Measurements from ENCODE around the gene GUCA2B. TPM values are rescaled to one million over a fixed set of nuclear protein-coding genes. Genes with fewer than 3 reads are reported as not detected.

The GUCA2B gene
- total and polyA plus RNA-seq, 4 donors = 1.7 to 3.3 TPM; not detected in 2

GRCh38 chr1:42178249-42178648 lies 25.0 kb downstream of the GUCA2B start:
- Histone ChIP-seq H3K9ac (ENCODE audit: low read depth in 1 of 2, low read length in 2 of 2) (no peak overlapping the region), H3K4me3 (ENCODE audit: low read depth in 1 of 3, low read length in 3 of 3) (no peak overlapping the region), H3K36me3 (ENCODE audit: control insufficient read depth in 4 of 4, insufficient read depth in 3 of 4, low read depth in 1 of 4, low read length in 3 of 4) (peaks cover 0 to 14% (median 4%) of the 10 kb centered on the region in 4 donors), H3K4me1 (ENCODE audit: control insufficient read depth in 4 of 4, insufficient read depth in 4 of 4, low read length in 3 of 4) (peaks cover 3 to 18% (median 11%) of the 10 kb centered on the region in 4 donors), H3K27ac (ENCODE audit: low read depth in 1 of 2, low read length in 2 of 2) (no peak overlapping the region), H3K27me3 (ENCODE audit: control insufficient read depth in 4 of 4, insufficient read depth in 4 of 4, low read length in 3 of 4) (no peaks in the 10 kb centered on the region), H3K9me3 (ENCODE audit: control insufficient read depth in 4 of 4, low read length in 3 of 4) (no peaks in the 10 kb centered on the region)
- DNase-seq (ENCODE audit: low spot score) = no peak
- 80% methylated on average over 3 of the region's 3 CpGs for WGBS
- no peak for TF ChIP-seq ZBTB33 (IDR thresholded peaks at IDR 0.05)
- no peak for TF ChIP-seq FOXA1 (IDR thresholded peaks at IDR 0.05)
- TF ChIP-seq SP1 (IDR thresholded peaks at IDR 0.05) = no peak
- no peak for TF ChIP-seq TAF1 (conservative IDR thresholded peaks at IDR 0.05)
- TF ChIP-seq GABPA (IDR thresholded peaks at IDR 0.05 in 1 of 2, conservative IDR thresholded peaks at IDR 0.05 in 1 of 2) = no peak
- TF ChIP-seq EGR1 (IDR thresholded peaks at IDR 0.05; ENCODE audit: low read depth in 2 of 2) = no peak
- no peak for TF ChIP-seq RAD21 (IDR thresholded peaks at IDR 0.05)
- TF ChIP-seq HNF4G (IDR thresholded peaks at IDR 0.05) = no peak
- no peak for TF ChIP-seq NR2F2 (IDR thresholded peaks at IDR 0.05)
- no peak for TF ChIP-seq MAX (IDR thresholded peaks at IDR 0.05)
- TF ChIP-seq HNF4A (conservative IDR thresholded peaks at IDR 0.05) = no peak

GRCh38 chr1:42179275-42179674 lies 26.1 kb downstream of the GUCA2B start:
- 19% methylated on average over 2 of the region's 2 CpGs for WGBS
- no peak for TF ChIP-seq ZBTB33 (IDR thresholded peaks at IDR 0.05)
- TF ChIP-seq NR2F2 (IDR thresholded peaks at IDR 0.05) = no peak
- no peak for TF ChIP-seq JUND (IDR thresholded peaks at IDR 0.05)
- no peak for TF ChIP-seq TAF1 (conservative IDR thresholded peaks at IDR 0.05)
- no peak for TF ChIP-seq SP1 (IDR thresholded peaks at IDR 0.05)
- no peak for TF ChIP-seq HNF4G (IDR thresholded peaks at IDR 0.05)
- TF ChIP-seq GABPA (IDR thresholded peaks at IDR 0.05 in 1 of 2, conservative IDR thresholded peaks at IDR 0.05 in 1 of 2) = no peak
- TF ChIP-seq MAX (IDR thresholded peaks at IDR 0.05) = no peak
- TF ChIP-seq HNF4A (conservative IDR thresholded peaks at IDR 0.05) = no peak
- no peak for TF ChIP-seq RXRA (IDR thresholded peaks at IDR 0.05)
- TF ChIP-seq CTCF (IDR thresholded peaks at IDR 0.05; ENCODE audit: low read depth, low read length, missing input control) = no peak
- no peak for TF ChIP-seq RAD21 (IDR thresholded peaks at IDR 0.05)
- no peak for TF ChIP-seq ATF3 (IDR thresholded peaks at IDR 0.05)
- TF ChIP-seq REST (IDR thresholded peaks at IDR 0.05) = no peak
- TF ChIP-seq YY1 (IDR thresholded peaks at IDR 0.05) = no peak
- no peak for TF ChIP-seq FOXA1 (IDR thresholded peaks at IDR 0.05)

More at GRCh38 chr1:42179275-42179674, 26.1 kb downstream of the GUCA2B start:
- Histone ChIP-seq H3K9me3 (ENCODE audit: control insufficient read depth in 4 of 4, low read length in 3 of 4) (no peaks in the 10 kb centered on the region), H3K36me3 (ENCODE audit: control insufficient read depth in 4 of 4, insufficient read depth in 3 of 4, low read depth in 1 of 4, low read length in 3 of 4) (peaks cover 0 to 14% (median 4%) of the 10 kb centered on the region in 4 donors), H3K4me1 (ENCODE audit: control insufficient read depth in 4 of 4, insufficient read depth in 4 of 4, low read length in 3 of 4) (peaks cover 0 to 12% (median 8%) of the 10 kb centered on the region in 4 donors), H3K27ac (ENCODE audit: low read depth in 1 of 2, low read length in 2 of 2) (no peak overlapping the region), H3K4me3 (ENCODE audit: low read depth in 1 of 3, low read length in 3 of 3) (no peak overlapping the region), H3K27me3 (ENCODE audit: control insufficient read depth in 4 of 4, insufficient read depth in 4 of 4, low read length in 3 of 4) (no peaks in the 10 kb centered on the region), H3K9ac (ENCODE audit: low read depth in 1 of 2, low read length in 2 of 2) (no peak overlapping the region)
- DNase-seq (ENCODE audit: low spot score) = no peak

Data from liver (tissue), 9 donors.